GM21423 (cell line): ENCODE results near the gene CYP2J2.
"Not testable (repeated sequence)": the region's sequence is repeated elsewhere in the genome, so short reads cannot be mapped to it uniquely, and the experiment has no call there.

Source experiments
- ATAC-seq: cut with Tn5 transposase; IDR thresholded peaks from one replicate; pipeline ENCODE4 v1.9.1; 2021; ENCODE audit warnings: mild to moderate bottlenecking, moderate library complexity; ENCODE audit not compliant: unreplicated experiment

Gene CYP2J2

DNA sequence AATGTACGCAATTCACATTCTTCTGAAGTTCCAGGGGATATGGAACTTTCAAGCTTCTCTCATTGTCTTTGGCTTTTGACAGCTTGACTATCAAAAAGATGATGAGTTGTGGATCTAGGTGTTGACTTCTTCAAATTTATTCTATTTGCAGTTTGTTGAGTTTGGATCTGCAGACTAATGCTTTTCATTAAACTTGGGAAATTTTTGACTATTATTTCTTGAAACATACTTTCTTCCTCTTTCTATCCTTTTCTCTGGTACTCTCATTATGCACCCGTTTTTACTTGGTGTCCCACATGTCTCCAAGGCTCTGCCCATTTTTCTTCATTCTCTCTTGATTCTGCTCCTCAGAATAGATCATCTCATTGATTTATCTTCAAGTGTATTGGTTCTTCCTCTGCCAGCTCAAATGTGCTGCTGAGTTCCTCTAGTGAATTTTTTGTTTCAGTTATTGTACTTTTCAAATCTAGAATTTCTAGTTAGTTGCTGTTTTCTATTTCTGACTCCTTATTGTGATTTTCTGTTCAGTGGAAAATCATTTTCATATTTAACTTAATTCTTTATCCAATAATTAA lies 49.4 kb downstream of the CYP2J2 start:
- no peak for ATAC-seq

DNA sequence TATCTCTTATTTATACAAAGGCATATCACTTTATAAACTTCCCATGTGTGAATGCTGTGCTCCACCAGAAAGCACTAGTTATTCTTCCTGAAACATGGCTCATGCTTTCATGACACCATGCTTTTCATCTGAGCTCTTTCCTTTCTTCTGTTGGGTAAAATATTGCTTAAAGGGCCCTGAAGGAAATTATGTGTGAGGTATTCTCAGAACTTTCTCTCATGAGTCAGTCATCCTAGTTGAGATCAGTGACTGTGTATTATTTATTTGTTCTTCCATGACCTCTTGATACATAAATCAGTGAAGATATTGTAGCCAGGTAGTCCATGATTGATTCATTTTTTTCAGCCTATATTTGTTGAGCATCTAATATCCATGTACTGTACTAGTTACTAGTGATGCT lies 54.8 kb downstream of the CYP2J2 start:
- no peak for ATAC-seq

DNA sequence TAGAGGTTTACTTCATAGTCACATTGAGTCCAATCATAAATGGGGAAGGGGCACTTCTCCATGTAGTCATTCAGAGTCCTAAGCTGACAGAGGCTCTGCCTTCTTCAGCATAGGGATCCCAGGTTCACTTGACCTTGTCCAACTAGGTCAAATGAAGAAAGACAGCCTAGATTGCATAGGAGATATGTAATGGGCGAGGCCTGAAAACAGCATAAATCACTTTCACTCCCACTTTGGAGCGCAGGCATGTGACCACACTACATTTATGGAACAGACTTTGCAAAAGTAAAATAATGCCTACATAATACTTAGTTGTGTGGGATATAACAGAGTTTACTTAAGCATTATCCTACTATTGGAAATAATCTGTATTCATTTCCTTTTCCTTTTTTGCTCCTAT lies 60.1 kb downstream of the CYP2J2 start:
- ATAC-seq, result no peak

DNA sequence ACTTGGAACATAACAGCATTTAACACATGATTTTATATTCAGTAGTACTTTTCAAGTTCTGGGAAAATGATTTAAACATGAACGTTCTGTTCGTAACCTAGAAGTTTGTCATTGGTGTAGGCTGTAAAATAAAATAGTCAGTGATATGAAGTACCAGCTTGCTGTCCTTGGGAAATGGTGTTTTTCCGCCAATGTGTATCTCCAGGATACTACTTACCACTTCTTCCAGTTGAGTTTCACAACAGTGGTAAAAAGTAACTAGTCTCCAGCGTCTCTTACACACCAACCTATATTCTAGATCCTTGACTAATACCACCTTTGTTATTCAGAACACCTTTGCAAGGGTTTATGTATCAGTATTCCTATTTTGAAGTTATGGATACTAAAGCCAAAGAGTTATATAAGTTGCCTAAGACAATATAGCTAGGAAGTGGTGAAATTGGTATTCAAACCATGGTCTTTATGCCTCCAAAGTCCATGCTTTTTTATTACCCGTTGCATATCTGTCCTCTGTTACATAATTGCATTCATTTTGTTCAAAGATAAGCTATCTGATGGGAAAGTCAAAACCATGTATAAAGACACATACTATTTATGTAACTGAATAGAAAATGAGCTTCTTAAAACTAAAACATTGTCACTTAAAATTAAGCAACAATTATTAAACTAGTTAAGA lies 68.8 kb downstream of the CYP2J2 start:
- ATAC-seq, result no peak

DNA sequence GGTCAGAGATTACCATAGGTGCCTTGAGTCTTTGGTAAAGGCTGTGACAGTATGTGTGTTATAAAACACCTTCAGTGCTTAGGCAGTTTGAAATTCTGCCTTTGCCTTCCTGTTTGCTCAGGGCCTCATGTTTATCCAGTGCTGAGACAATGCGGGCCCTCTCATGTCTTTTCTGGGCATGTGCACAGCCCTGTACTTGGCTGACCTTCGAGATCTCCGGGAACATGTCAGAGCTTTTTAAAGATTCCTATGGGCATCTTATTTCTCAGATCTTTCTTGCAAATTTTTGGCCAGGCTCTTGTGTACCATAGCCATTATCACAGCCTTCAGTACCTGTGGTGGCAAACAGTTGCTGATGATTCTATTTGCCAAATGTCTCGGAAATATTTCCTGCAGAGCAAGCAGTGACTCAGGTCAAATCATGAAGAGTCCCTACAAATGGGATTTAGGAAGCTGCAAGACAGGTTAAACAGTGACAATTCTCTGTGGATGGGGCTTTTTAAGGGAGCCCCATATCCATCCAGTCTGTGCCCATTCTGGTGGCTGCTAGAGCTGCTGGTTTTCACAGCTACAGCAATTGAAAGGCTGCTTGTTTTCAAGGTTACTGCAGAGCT lies 69.7 kb downstream of the CYP2J2 start:
- no peak for ATAC-seq

DNA sequence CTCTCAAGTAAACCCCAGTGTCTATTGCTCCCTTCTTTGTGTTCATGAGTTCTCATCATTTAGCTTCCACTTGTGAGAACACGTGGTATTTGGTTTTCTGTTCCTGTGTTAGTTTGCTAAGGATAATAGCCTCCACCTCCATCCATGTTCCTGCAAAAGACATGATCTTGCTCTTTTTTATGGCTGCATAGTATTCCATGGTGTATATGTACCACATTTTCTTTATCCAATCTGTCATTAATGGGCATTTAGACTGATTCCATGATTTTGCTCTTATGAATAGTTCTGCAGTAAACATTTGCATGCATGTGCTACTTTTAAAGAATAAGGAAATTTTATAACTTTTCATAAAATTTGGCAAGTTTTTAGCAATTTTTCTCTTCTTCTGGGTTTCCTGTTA lies 71.3 kb downstream of the CYP2J2 start:
- ATAC-seq, result not testable (repeated sequence)

DNA sequence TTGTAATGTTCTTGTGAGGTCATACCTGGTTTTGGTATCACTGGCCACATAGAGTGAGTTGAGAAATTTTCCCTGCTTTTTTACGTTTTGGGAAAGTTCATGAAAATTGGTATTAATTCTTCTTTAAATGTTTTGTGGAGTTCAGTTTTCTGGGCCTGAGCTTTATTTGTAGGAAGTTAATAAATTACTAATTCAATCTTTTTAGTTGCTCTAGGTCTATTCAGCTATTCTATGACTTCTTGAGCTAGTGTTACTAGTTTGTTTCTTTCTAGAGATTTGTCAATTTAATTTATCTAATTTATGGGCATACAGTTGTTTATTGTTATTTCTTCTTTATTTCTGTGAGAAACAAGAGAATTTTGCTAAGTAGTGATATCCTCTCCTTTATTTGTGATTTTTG lies 74.5 kb downstream of the CYP2J2 start:
- ATAC-seq, result no peak

DNA sequence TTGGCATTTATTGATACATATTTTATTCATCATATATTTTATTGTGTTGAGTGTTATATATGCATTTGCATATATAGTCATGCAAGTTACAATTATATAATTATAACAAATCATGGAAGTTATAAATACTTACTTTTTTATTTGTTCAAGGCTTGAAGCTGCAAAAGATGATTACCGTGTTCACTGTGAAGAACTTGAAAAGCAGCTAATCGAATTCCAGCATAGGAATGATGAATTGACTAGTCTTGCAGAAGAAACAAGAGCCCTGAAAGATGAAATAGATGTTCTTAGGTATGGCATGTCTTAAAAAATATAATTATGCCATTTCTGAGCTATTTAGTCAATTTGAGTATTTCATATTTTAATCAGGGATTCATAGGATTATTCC lies 79.7 kb downstream of the CYP2J2 start:
- no peak for ATAC-seq

DNA sequence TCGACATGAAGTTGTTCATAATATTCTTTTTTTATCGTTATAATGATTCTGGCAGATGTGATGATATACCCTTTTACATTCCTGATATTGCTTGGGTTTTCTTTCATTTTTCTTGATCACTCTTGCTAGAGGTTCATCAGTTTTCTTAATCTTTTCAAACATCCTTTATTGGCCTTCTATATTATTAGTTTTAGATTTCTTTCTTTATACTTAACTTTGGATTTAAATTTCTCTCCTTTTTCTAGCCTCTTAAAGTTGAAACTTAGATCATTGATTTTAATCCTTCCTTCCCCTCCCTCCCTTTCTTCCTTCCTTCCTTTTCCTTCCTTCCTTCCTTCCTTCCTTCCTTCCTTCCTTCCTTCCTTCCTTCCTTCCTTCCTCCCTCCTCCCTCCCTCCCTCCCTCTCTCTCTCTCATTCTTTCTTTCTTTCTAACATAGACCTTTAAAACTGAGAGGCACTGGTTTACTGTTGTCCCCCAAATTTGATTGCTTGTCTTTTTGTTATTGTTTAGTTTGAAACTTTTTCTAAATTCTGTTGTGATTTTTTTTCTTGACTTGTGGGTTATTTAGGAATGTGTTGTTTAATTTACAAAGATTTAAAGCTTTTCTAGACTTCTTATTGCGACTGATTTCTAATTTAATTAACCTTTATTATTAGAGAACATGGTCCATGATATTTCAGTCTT lies 80.2 kb downstream of the CYP2J2 start:
- ATAC-seq, result no peak

DNA sequence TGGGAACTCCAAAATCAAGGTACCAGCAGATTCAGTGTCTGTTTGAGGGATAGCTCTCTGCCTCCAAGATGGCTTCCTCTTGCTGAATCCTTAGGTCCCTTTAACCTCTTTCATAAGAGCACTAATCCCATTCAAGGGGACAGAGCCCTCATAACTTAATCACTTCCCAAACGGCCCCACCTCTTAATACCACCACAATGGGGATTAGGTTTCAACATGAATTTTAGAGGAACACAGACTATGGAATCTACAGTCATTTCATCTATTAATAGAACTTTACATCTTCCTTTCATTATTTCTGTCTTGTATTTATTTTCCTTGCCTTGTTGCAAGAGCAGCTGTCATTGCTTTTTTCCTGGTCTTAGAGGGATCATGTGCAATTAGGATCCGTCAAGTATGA lies 81.5 kb downstream of the CYP2J2 start:
- no peak for ATAC-seq
